A673 (cell line): Measurements from ENCODE around the gene EXOC6B. TPM values are rescaled to one million over a fixed set of nuclear protein-coding genes. Genes with fewer than 3 reads are reported as not detected.

Experiments
- BruUV-seq: library from RNA; stranded (reverse); fragments of 400-500 nt; replicated peaks from 2 replicates; lab custom pipeline; 2021; lab: Mats Ljungman, UMichigan
- CTCF ChIA-PET: fragments of 300-600 bp; sonication (Branson Sonifier 250); formaldehyde crosslinking; loops from one replicate; lab custom pipeline; 2022; ENCODE audit warnings: antibody characterized with exemption; lab: Charles Lee
- POLR2A ChIA-PET: fragments of 300-600 bp; sonication (Branson Sonifier 250); formaldehyde crosslinking; loops from one replicate; lab custom pipeline; 2022; ENCODE audit warnings: antibody characterized with exemption; ENCODE audit not compliant: low non-redundant PET; lab: Charles Lee
- DNase-seq: peaks from one replicate; pipeline ENCODE4 v3.0.0-alpha.2; 2015; ENCODE audit warnings: low spot score
- H3K27ac ChIP-seq: fragments of 200-600 bp; sonication (generic); 2 replicates; pipeline ENCODE4 v1.5.1; 2016; ENCODE audit warnings: mixed run types, low read depth, mild to moderate bottlenecking, mixed read lengths, antibody characterized with exemption, low read length; ENCODE audit not compliant: poor library complexity, severe bottlenecking
- H3K27me3 ChIP-seq: fragments of 200-600 bp; sonication (generic); replicated peaks from 2 replicates; pipeline ENCODE4 v1.6.1; 2017; ENCODE audit warnings: mixed run types, low read depth, mild to moderate bottlenecking, mixed read lengths, antibody characterized with exemption, low read length; ENCODE audit not compliant: insufficient read depth, poor library complexity
- H3K36me3 ChIP-seq: fragments of 200-600 bp; sonication (generic); 2 replicates; pipeline ENCODE4 v1.6.1; 2016; ENCODE audit warnings: mixed run types, mild to moderate bottlenecking, mixed read lengths, antibody characterized with exemption, low read length; ENCODE audit not compliant: insufficient read depth, poor library complexity, severe bottlenecking
- H3K4me1 ChIP-seq: fragments of 200-600 bp; sonication (generic); 2 replicates; pipeline ENCODE4 v1.6.1; 2017; ENCODE audit warnings: mixed run types, mild to moderate bottlenecking, mixed read lengths, antibody characterized with exemption, low read length; ENCODE audit not compliant: insufficient read depth, poor library complexity, severe bottlenecking
- H3K4me3 ChIP-seq: fragments of 200-600 bp; sonication (generic); 2 replicates; pipeline ENCODE4 v1.5.1; 2016; ENCODE audit warnings: low read depth, mixed run types, mild to moderate bottlenecking, mixed read lengths, low read length; ENCODE audit not compliant: poor library complexity, severe bottlenecking
- H3K9me3 ChIP-seq: fragments of 200-600 bp; sonication (generic); 2 replicates; pipeline ENCODE4 v1.6.1; 2016; ENCODE audit warnings: mixed run types, low read depth, mild to moderate bottlenecking, mixed read lengths, antibody characterized with exemption, low read length; ENCODE audit not compliant: poor library complexity, severe bottlenecking
- EZH2 ChIP-seq: fragments of 200-600 bp; sonication (generic); IDR thresholded peaks from 2 replicates; pipeline ENCODE4 v1.6.1; 2017; ENCODE audit warnings: borderline replicate concordance, low read depth, mild to moderate bottlenecking, mixed read lengths, antibody characterized with exemption, low read length; ENCODE audit not compliant: poor library complexity, severe bottlenecking
- intact Hi-C: fragments of 100-400 bp; cut with micrococcal nuclease; formaldehyde crosslinking; loops from one replicate; pipeline ENCODE4 v1.10.0; 2022; ENCODE audit not compliant: unreplicated experiment
- total RNA-seq: library from RNA; stranded (reverse); gene quantifications from 2 replicates; pipeline ENCODE4 v1.2.3, GENCODE V29; 2021
- TF ChIP-seq, protein P1 (sequence below): fragments of 300-800, 200-600 bp; sonication (generic); conservative IDR thresholded peaks from 2 replicates; pipeline ENCODE4 v1.5.1; 2017; ENCODE audit warnings: low read depth, mild to moderate bottlenecking, antibody characterized with exemption, low read length, moderate library complexity, mixed read lengths

The EXOC6B gene
- total RNA-seq, 1 experiment from 2014 or later: 138 TPM

- Histone ChIP-seq H3K4me3 (no peak overlapping the region), H3K27ac (no peak overlapping the region), H3K4me1 (peaks cover 28% of the 10 kb centered on the region), H3K27me3 (no peaks in the 10 kb centered on the region), H3K36me3 (no peaks in the 10 kb centered on the region), H3K9me3 (no peaks in the 10 kb centered on the region)
- DNase-seq: no peak
- ChIA-PET CTCF (no interaction called here), POLR2A (interaction anchor here (0.6 kb wide), 1 partner anchor 1358 kb away, joined by 3 read pairs; no protein-coding TSS in a partner anchor)
- TF ChIP-seq, protein P1, sequence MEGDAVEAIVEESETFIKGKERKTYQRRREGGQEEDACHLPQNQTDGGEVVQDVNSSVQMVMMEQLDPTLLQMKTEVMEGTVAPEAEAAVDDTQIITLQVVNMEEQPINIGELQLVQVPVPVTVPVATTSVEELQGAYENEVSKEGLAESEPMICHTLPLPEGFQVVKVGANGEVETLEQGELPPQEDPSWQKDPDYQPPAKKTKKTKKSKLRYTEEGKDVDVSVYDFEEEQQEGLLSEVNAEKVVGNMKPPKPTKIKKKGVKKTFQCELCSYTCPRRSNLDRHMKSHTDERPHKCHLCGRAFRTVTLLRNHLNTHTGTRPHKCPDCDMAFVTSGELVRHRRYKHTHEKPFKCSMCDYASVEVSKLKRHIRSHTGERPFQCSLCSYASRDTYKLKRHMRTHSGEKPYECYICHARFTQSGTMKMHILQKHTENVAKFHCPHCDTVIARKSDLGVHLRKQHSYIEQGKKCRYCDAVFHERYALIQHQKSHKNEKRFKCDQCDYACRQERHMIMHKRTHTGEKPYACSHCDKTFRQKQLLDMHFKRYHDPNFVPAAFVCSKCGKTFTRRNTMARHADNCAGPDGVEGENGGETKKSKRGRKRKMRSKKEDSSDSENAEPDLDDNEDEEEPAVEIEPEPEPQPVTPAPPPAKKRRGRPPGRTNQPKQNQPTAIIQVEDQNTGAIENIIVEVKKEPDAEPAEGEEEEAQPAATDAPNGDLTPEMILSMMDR: peak; percentile 32; the same call in 1 of the 2 replicates
- TF ChIP-seq EZH2: no peak
- no TSS peak for BruUV-seq
- intact Hi-C loops: loop anchor here (5.0 kb wide), 1 partner anchor 166 kb away; no protein-coding TSS in a partner anchor
Measured at GRCh38 chr2:72581560-72582181, 244.2 kb downstream of the EXOC6B start.

DNA sequence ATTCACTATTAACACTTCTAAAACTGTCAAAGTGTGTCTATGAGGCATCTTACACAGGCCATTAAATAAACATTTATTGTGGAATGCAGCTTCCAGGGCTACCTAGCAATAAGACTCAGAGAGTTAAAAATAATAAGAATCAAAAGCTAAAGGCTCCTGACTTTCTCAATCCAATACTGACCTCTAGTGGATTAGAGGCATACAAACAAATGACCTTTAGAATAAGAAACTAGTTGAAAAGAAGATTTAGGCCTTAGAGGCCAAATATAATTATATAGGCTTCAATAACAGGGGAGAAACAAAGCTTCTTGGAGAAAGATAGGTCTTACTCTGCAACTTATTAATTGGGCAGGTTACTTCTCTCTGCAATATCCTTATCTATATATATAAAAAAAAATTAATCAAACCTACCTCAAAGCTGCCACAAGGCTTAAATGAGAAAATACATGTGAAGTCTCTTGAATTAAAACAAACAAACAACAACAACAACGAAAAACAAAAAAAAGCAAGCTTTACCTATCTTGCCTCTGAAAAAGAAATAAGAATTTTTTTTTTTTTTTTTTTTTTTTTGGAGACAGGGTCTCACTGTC lies 246.1 kb downstream of the EXOC6B start:
- Histone ChIP-seq H3K27ac (peak overlapping the region; percentile 10), H3K9me3 (no peaks in the 10 kb centered on the region), H3K4me3 (no peak overlapping the region), H3K4me1 (peaks cover 48% of the 10 kb centered on the region), H3K36me3 (no peaks in the 10 kb centered on the region), H3K27me3 (no peaks in the 10 kb centered on the region)
- DNase-seq: peak; percentile 81
- ChIA-PET POLR2A (no interaction called here), CTCF (interaction anchor here (0.6 to 1.3 kb wide), 3 partner anchors 153 to 656 kb away, joined by 3 to 7 read pairs (median 5); no protein-coding TSS in a partner anchor)
- TF ChIP-seq, protein P1: peak; percentile 73
- no peak for TF ChIP-seq EZH2
- intact Hi-C loops: loop anchor here (1.0 to 10.0 kb wide), 6 partner anchors 67 to 1032 kb away; no protein-coding TSS in a partner anchor
- BruUV-seq: no TSS peak

- no peak for TF ChIP-seq EZH2
- TF ChIP-seq, protein P1: no peak
- H3K4me1 ChIP-seq: peaks cover 52% of the 10 kb centered on the region
- H3K9me3 ChIP-seq: no peaks in the 10 kb centered on the region
- no peak overlapping the region for H3K4me3 ChIP-seq
- peak overlapping the region; percentile 77 for H3K27ac ChIP-seq
- POLR2A ChIA-PET: interaction anchor here (0.8 kb wide), 1 partner anchor 61 kb away, joined by 3 read pairs; no protein-coding TSS in a partner anchor
- BruUV-seq: TSS peak; percentile 85
- CTCF ChIA-PET: interaction anchor here (1.2 kb wide), 1 partner anchor 653 kb away, joined by 4 read pairs; no protein-coding TSS in a partner anchor
- H3K27me3 ChIP-seq: no peaks in the 10 kb centered on the region
- DNase-seq: no peak
- intact Hi-C loops: loop anchor here (5.0 to 10.0 kb wide), 2 partner anchors 772 to 1030 kb away; no protein-coding TSS in a partner anchor
- no peaks in the 10 kb centered on the region for H3K36me3 ChIP-seq
Measured at GRCh38 chr2:72576861-72577260, 249.0 kb downstream of the EXOC6B start.
